Measurements from ENCODE around the gene NOC3L.

DNA sequence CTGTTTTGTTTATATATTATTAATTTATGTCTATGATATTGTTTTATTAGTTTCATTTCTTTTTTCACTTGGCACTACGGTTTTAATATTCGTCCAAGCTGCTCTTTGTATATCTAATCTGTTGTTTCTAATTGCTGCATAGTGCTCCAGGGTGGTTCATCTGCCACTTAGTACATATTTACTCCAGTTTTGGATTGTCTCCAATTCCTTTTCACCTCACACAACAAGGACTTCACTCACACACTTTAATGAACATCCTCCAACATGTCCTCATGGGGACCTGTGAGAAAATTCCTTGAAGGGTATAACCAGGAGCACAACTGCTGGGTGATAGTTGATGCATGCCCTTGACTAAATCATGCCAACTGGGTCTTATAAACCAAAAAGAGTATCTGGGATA, 14.1 kb upstream of the NOC3L start:
- TF ChIP-seq, protein P1, sequence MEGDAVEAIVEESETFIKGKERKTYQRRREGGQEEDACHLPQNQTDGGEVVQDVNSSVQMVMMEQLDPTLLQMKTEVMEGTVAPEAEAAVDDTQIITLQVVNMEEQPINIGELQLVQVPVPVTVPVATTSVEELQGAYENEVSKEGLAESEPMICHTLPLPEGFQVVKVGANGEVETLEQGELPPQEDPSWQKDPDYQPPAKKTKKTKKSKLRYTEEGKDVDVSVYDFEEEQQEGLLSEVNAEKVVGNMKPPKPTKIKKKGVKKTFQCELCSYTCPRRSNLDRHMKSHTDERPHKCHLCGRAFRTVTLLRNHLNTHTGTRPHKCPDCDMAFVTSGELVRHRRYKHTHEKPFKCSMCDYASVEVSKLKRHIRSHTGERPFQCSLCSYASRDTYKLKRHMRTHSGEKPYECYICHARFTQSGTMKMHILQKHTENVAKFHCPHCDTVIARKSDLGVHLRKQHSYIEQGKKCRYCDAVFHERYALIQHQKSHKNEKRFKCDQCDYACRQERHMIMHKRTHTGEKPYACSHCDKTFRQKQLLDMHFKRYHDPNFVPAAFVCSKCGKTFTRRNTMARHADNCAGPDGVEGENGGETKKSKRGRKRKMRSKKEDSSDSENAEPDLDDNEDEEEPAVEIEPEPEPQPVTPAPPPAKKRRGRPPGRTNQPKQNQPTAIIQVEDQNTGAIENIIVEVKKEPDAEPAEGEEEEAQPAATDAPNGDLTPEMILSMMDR (IDR thresholded peaks at IDR 0.05), result no peak
- TF ChIP-seq POLR2A (IDR thresholded peaks at IDR 0.05) (no peak), POLR2AphosphoS5 (IDR thresholded peaks at IDR 0.05) (no peak)

Data from stomach (tissue), 4 donors.